LNCAP (cell line): ENCODE results near the gene RMDN2.

Experiments used
- CTCF ChIP-seq: fragments of 450-650 bp; IDR thresholded peaks from 2 replicates; pipeline ENCODE4 v1.5.1; 2017; ENCODE audit warnings: mild to moderate bottlenecking

Gene RMDN2

GRCh38 chr2:37912616-37913015 lies 12.5 kb upstream of the RMDN2 start:
- no peak for TF ChIP-seq CTCF

DNA sequence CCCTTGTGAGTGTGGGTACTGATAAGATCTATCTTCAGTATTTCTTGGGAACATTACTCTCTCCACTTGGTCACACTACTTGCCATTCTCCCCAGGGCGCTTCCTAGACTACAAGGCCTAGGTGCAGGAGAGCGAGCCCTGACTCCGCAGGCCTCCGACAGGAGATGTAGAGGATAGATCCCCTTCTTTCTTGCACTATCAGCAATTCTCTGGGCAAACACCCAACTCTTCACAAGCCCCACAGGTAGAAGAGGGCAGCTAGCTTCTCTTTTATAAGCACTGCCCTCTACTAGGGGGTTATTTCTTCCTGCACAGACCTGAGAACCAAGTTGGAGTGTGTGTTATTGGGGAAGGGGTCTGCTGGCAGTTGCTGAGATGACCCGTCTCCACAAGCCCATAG lies 10.7 kb upstream of the RMDN2 start:
- no peak for TF ChIP-seq CTCF

GRCh38 chr2:37915773-37916172 lies 9.3 kb upstream of the RMDN2 start:
- no peak for TF ChIP-seq CTCF

GRCh38 chr2:37916512-37917082 lies 8.5 kb upstream of the RMDN2 start:
- TF ChIP-seq CTCF: no peak

DNA sequence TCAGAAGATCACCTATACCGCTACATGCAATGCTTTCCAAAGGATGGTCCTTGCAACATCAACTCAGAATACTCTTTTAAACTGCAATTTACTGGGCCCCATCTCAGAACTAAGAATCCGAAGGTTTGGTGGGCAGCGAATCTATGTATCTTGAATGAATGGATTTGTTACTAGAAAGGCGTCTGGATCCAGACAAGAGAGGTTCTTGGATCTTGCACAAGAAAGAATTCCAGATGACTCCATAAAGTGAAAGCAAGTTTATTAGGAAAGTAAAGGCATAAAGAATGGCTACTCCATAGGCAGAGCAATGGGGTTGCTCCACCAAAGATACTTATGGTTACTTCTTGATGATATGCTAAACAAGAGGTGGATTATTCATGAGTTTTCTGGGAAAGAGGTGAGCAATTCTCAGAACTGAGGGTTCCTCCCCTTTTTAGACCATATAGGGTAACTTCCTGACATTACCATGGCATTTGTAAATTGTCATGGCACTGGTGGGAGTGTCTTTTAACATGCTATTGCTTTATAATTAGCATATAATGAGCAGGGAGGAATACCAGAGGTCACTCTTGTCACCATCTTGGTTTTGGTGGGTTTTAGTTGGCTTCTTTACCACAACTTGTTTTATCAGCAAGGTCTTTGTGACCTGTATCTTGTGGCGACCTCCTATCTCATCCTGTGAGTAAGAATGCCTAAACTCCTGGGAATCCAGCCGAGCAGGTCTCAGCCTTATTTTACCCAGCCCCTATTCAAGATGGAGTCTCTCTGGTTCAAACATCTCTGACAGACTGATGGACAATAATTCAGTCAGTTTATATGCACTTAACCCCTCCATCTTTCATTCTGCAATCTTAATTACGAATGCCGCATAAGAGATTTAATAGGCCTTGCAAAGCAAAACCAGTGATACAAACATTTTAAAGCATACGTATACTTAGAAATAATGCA lies 7.5 kb upstream of the RMDN2 start:
- no peak for TF ChIP-seq CTCF

DNA sequence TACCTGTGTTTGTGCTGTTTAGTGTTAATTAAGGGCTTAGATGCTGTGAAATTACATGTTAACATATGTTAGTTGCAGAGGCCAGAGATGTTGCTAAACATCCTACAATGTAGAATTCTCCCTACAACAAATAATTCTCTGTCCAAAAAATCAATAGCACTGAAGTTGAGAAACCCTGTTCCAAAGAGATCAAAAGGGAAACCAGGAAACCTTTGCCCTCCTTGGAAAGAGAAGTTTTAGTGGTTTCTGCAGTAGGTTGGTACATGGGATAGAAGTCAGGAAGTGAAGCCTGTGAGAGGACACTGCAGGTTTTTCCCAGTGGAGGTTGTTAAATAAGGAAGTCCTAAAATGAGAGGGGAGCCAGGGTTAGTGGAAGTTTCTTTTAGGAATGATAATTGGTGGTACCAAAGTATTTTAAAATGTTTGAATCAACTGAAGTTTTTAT lies 6.3 kb upstream of the RMDN2 start:
- TF ChIP-seq CTCF: no peak

DNA sequence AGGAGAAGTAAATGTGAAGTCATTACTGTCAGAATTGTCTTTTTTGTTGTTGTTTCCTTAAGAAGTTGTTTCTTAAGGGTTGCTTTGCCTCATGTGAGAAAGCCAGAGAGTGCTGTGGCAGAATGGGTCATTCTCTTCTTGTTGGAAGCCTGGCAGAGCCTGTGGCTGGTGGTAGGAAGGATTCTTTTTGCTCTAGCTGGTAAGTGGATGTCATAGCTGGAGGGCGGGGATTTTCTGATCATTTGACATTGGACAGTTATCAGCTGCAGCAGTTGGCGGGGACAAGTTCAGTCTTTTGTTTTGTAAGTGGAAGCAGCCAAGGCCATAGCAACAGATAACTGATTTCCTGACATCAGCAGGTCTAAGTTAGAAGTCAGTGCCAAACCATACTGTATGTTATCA lies 5.5 kb upstream of the RMDN2 start:
- no peak for TF ChIP-seq CTCF
